ENCODE data around the gene SPPL3. TPM values are rescaled to one million over a fixed set of nuclear protein-coding genes. Genes with fewer than 3 reads are reported as not detected.

The SPPL3 gene
- total and polyA plus RNA-seq, 12 donors: 9.7 to 45.0 (median 35.7) TPM

DNA sequence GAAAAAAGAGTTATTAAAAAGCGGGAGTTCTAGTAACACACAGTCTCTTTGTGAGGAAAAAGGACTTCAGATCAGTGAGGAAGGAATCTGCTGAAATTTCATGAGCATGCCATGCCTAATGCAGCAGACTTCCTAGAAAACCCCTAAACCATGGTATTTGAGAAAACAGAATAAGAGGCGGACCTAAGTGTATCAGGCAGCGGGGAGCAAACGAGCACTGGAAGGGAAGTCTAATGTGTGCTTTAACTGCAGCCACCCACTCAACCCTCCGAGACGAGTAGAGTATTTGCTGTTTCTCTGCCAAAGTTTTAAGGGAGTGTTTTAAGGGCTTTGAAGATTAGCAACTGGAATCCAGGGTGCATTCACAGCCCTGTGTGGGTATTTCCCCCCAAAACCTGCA, 142.1 kb downstream of the SPPL3 start:
- Histone ChIP-seq H3K36me3 (peaks cover 0 to 74% (median 11%) of the 10 kb centered on the region in 9 donors), H3K4me1 (peaks cover 0 to 19% (median 14%) of the 10 kb centered on the region in 9 donors), H3K27ac (peak overlapping the region; percentile 25 to 85 (median 66)), H3K27me3 (no peaks in the 10 kb centered on the region), H3K9me3 (no peaks in the 10 kb centered on the region), H3K4me3 (no peak overlapping the region)
- TF ChIP-seq, protein P1, sequence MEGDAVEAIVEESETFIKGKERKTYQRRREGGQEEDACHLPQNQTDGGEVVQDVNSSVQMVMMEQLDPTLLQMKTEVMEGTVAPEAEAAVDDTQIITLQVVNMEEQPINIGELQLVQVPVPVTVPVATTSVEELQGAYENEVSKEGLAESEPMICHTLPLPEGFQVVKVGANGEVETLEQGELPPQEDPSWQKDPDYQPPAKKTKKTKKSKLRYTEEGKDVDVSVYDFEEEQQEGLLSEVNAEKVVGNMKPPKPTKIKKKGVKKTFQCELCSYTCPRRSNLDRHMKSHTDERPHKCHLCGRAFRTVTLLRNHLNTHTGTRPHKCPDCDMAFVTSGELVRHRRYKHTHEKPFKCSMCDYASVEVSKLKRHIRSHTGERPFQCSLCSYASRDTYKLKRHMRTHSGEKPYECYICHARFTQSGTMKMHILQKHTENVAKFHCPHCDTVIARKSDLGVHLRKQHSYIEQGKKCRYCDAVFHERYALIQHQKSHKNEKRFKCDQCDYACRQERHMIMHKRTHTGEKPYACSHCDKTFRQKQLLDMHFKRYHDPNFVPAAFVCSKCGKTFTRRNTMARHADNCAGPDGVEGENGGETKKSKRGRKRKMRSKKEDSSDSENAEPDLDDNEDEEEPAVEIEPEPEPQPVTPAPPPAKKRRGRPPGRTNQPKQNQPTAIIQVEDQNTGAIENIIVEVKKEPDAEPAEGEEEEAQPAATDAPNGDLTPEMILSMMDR (IDR thresholded peaks at IDR 0.05): no peak
- intact Hi-C loops (cut with DNase I): no loop called here
- DNase-seq: no peak
- ATAC-seq: peak in 5 of 8 donors; percentile 25 to 63 (median 41)
- 41 to 42% methylated on average over 6 of the region's 6 CpGs for WGBS, 2 donors

- Histone ChIP-seq H3K4me1 (peaks cover 0 to 19% (median 14%) of the 10 kb centered on the region in 9 donors), H3K27ac (peak overlapping the region; percentile 25 to 85 (median 66)), H3K36me3 (peaks cover 0 to 69% (median 5%) of the 10 kb centered on the region in 9 donors), H3K4me3 (peak overlapping the region in 1 of 10 donors; percentile 6), H3K9me3 (no peaks in the 10 kb centered on the region), H3K27me3 (no peaks in the 10 kb centered on the region)
- intact Hi-C loops (cut with DNase I): loop anchor here in 1 of 10 donors (2.0 kb wide), 1 partner anchor 141 kb away; no protein-coding TSS in a partner anchor
- WGBS, 2 donors: 20 to 34% methylated on average over 9 of the region's 9 CpGs
- ATAC-seq: peak; percentile 39 to 84 (median 74)
- TF ChIP-seq, protein P1 (IDR thresholded peaks at IDR 0.05): no peak
- DNase-seq: peak in 1 of 2 donors; percentile 40
Observed at GRCh38 chr12:120761519-120761934, 142.6 kb downstream of the SPPL3 start.

GRCh38 chr12:120760349-120761254, 143.6 kb downstream of the SPPL3 start:
- Histone ChIP-seq H3K27me3 (no peaks in the 10 kb centered on the region), H3K36me3 (peaks cover 0 to 60% (median 0%) of the 10 kb centered on the region in 9 donors), H3K4me1 (peaks cover 0 to 19% (median 14%) of the 10 kb centered on the region in 9 donors), H3K27ac (peak overlapping the region in 6 of 10 donors; percentile 59 to 85 (median 75)), H3K9me3 (no peaks in the 10 kb centered on the region), H3K4me3 (no peak overlapping the region)
- TF ChIP-seq, protein P1 (IDR thresholded peaks at IDR 0.05): no peak
- ATAC-seq (peak in 1 of 8 donors; percentile 18), DNase-seq (no peak)
- 80 to 88% methylated on average over 21 of the region's 21 CpGs for WGBS, 2 donors
- intact Hi-C loops (cut with DNase I): loop anchor here in 1 of 10 donors (2.0 kb wide), 1 partner anchor 142 kb away; no protein-coding TSS in a partner anchor

DNA sequence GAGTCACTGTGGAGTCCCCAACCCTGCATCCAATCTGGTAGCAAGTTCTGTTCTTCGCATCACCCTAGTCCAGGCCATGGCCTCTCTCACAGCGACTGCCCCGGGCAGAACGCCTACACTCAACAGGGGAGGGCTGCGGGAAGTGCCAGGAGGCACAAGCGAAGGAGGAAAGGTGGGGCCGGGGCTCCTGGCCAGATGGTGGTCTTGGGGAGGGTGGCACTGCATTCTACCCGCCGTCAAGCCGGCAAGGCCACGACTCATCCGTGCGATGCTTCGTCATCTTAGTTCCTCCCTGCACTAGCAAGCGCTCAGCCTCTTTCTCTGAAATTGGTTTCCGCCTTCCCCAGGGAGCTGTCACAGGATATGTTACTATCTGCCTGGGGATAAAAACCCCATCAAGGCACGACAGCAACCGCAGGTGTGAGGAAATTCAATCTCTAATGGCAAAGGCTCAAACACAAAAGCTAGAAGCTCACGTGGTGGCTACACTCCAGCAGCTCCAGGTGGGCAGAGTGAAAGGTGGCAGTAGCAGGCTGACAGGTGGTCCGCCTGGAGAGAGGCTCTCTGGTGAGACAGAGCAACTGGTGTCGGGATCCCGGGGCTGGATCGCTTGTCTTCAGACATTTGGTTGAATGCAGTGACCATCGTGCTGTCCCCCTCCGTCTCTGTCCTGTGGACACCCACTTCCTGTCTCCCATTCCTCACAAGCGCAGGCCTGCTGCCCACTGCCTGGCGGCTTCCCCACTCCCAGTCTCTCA, 144.4 kb downstream of the SPPL3 start:
- WGBS, 2 donors: 83 to 88% methylated on average over 26 to 27 of the region's 27 CpGs
- intact Hi-C loops (cut with DNase I): loop anchor here in 1 of 10 donors (2.0 to 10.0 kb wide), 2 partner anchors 143 to 205 kb away; no protein-coding TSS in a partner anchor
- Histone ChIP-seq H3K27me3 (no peaks in the 10 kb centered on the region), H3K4me1 (peaks cover 0 to 19% (median 14%) of the 10 kb centered on the region in 9 donors), H3K9me3 (peaks cover 0 to 7% (median 0%) of the 10 kb centered on the region in 11 donors), H3K27ac (peak overlapping the region in 1 of 10 donors; percentile 15), H3K4me3 (no peak overlapping the region), H3K36me3 (peaks cover 0 to 51% (median 0%) of the 10 kb centered on the region in 9 donors)
- DNase-seq (no peak), ATAC-seq (no peak)
- TF ChIP-seq, protein P1 (IDR thresholded peaks at IDR 0.05): no peak
